Ecto neural progenitor cell (in vitro differentiated cells): ENCODE data around the gene RASSF6.
"Not testable (repeated sequence)": the region's sequence is repeated elsewhere in the genome, so short reads cannot be mapped to it uniquely, and the experiment has no call there.

Experiments
- DNase-seq: peaks from one replicate; pipeline ENCODE4 v3.0.0-alpha.2; 2018; ENCODE audit warnings: low spot score

Gene RASSF6

DNA sequence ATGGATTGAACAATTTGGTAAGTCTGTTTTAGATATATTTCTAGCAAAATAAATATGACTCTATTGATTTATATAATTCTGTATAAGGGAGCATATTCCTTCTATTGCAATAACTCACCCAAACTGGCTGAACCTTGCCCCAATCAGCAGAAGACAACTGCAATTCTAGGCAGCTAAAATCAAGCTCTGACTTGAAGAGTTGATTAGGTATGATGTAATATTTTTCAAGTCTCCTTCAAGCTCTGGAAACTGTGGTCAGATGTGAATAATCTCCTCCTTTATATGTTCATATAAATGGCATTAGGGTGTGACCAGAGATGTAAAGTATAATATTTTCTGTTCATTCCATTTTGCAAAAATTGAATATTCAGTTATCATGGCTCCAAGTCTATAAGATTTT lies 8.2 kb downstream of the RASSF6 start:
- no peak for DNase-seq

GRCh38 chr4:73609706-73610105 lies 10.5 kb downstream of the RASSF6 start:
- no peak for DNase-seq

- no peak for DNase-seq
Measured at GRCh38 chr4:73608689-73609594, 11.3 kb downstream of the RASSF6 start.

DNA sequence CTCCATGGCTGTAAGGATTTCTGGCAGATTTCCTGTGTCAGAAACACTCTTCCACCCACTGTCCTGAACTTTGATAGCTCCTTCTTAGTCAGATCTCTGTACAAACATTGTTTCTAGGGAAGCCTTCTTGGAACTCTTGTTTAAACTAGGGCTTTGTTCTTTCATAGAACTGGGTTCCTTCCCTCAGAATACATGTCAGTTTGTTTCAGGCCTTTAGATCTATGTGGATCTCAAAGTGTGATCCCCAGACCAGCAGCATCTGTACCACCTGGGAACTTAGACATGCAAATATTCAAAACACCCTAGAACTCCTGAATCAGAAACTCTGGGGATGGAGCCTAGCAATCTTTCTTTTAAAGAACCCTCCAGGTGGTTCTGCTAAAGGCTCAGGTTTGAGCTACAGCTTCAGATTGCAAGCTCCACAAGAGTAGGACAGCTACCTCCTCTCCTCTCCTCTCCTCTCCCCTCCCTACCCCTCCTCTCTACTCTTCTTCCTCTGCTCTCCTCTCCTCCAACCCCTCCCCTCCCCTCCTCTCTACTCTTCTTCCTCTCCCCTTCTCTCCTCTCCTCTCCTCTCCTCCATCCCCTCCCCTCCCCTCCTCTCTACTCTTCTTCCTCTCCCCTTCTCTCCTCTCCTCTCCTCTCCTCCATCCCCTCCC lies 12.7 kb downstream of the RASSF6 start:
- DNase-seq = no peak

DNA sequence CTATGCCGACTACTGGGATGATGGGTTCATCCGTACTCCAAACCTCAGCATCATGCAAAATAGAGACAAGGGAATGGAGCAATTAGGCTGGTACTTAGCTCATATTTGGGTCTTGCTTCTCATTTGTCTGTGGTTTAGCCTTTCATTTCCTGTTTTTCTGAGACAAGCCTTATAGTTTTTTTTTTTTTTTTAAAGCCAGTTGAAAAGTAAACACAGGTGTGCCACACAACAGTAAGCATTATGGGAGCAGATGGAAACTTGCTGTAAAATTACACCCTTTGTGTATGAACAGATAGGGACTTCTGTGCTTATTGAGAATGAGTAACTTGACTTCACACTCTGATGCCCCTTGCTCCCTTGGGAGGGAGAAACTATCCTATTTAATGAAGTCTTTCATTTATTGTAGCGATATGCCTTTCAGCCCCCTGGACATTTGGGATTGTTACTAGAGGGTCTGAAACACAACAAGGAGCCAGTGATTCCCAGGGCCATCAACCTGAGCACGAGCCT lies 13.7 kb downstream of the RASSF6 start:
- no peak for DNase-seq

DNA sequence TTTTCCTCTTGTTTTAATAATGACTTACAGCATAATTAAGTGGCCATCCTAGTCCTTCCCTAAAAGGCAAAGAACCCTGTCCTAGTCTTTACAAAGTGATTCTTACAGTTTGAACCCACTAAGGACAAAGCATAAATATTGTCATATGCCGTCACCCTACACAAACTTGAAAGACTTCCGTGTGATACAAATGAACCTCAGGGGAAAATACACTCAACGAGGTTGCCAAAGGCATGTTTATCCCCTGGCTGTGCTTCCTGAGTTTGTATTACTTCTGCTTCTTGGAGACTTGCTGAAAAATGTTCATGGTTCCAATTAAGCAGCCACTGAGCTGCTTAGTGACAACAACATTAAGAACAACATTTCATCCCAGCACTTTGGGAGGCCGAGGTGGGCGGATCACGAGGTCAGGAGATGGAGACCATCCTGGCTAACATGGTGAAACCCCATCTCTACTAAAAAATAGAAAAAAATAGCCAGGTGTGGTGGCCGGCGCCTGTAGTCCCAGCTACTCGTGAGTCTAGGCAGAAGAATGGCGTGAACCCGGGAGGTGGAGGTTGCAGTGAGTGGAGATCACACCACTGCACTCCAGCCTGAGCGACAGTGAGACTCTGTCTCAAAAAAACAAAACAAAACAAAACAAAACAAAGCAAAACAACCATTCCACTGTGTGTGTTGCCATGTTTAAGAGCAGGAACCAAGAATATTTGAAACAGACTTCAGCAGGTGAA lies 16.2 kb downstream of the RASSF6 start:
- no peak for DNase-seq

DNA sequence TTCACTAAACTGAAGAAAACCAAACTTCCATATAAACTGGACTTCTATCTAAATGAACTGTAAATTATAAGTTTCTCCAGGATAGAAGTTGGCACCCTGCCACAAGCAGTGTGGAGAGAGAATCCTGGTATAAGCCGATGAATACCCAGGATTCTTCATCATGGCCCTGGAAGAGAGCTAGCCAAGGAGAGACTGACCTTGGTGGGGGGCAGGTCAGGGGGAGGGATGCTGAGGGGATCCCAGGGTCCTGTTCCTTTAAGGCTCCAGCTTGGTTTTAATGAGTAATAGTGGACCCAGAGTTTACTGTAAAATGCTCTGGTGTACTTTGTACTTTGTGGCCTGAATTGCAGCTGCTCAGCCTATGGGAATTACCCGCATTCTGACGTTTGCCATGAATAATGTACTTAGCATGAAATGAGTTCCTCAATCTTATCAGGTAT lies 16.9 kb downstream of the RASSF6 start:
- no peak for DNase-seq

GRCh38 chr4:73600954-73601353 lies 19.3 kb downstream of the RASSF6 start:
- no peak for DNase-seq

DNA sequence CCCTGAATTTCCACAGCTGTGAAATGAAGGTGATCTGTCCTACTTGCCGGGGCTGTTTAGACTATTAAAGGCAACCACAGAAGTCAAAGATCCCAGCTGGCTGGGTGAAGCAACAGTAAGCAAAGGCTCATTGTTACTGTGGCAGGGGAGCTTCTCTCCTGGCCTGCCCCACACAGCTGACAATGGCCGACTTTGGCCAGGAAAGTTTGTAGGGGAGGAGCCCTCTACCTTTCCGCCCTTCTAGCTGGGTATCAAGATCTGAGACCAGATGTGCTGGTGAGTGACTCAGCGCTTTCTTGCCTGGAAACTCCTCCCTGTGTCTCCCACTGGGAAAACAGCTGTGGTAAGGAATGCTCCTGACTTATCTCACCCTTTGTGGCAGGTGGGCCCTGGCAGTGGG lies 21.1 kb downstream of the RASSF6 start:
- DNase-seq = peak; percentile 52

DNA sequence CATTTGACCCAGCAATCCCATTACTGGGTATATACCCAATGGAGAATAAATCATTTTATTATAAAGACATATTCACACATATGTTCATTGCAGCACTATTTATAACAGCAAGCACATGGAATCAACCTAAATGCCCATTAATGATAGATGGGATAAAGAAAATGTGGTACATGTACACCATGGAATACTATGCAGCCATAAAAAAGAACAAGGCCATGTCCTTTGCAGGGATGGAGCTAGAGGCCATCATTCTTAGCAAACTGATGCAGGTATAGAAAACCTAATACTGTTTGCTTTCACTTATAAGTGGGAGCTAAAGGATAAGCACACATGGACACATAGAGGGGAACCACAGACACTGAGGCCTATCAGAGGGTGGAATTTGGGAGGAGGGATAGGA lies 22.6 kb downstream of the RASSF6 start:
- DNase-seq = no peak

DNA sequence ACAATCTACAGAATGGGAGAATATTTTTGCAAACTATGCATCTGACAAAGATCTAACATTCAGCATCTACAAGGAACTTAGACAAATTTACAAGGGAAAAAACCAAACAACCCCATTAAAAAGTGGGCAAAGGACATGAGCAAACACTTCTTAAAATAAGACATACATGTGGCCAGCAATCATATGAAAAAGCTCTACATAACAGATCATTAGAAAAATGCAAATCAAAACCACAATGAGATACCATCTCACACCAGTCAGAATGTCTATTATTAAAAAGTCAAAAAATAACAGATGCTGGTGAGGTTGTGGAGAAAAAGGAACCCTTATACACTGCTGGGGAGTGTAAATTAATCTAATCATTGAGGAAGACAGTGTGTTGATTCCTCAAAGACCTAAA lies 23.1 kb downstream of the RASSF6 start:
- not testable (repeated sequence) for DNase-seq

DNA sequence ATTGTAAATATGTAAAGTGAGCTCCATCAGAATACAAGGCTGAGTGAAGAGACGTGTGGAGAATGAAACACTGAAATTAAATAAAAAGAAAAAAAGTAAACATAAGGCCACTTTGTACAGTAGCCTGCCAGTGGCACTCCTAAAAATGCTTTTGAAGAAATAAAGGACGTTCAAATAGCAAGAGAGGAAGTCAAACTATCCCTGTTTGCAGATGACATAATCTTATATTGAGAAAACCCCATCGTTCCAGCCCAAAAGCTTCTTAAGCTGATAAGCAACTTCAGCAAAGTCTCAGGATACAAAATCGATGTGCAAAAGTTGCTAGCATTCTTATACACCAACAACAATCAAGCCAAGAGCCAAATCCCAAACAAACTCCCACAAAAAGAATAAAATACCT lies 24.2 kb downstream of the RASSF6 start:
- DNase-seq = no peak

DNA sequence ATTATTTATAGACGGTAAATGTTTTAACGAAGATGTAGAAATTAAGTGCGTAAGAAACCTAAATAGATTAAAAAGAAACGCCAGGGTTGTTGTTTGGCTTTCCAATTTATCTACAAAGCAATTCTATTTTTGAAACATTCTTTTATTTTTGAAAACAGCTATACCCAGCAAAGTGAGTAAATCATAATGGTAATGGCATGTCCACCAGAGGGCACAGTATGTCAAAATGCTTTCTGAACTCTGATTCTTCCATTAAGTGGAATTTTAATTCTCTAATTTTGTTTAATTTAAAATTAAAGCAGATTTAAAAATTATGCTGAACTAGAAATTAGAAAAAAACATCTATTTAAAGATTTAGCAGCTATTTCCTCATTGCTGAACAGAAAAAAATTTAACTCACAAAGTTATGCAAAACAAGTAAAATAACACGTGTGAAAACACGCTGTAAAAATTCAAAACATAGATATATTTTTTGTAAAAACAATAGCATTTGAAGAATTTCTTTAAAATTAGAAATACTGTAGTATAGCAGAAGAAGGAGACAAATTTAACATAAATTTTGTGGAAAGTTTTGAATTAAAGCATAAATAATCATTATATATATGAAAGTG lies 26.5 kb downstream of the RASSF6 start:
- no peak for DNase-seq

DNA sequence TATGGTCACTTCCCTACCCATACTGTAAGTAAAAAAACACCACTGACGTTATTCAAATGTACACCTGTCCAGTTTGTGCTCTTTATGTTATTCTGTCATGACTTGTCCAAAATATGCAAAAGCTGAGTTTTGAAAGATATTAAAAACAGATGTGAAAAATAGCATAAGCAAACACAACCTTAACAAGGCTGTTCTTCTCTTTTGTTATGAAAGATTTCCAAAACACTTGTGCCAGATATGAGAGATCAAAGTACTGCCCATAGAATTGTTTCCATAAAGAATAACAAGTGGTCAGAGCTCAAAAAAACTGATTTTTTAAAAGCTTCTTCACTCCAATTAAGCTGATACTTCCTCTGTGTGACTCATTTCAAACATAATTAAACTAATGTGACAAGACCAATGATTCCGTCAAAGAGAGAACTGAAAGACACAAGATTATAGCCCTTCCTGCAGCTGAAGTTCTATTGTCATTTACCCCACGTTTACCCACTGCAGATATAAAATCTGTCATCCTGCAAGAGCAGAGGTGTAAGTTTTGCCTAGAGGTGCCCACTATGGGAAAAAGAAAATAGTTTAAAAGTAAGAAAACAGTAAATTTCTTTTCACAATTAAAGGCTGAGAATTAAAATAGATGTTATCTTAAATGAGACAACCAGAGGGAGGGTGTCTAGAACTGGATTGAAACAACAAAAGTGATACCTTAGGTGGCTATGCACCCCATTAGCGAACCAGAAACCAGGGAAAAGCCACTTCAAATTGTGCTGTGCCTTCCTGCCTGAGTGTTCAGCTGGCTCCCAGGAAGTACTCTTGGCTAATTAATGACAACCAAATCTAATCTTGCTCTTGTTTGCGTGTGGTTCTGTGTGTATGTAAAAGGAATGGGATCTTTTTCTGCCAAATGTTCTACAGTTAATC lies 30.1 kb downstream of the RASSF6 start:
- DNase-seq = no peak

DNA sequence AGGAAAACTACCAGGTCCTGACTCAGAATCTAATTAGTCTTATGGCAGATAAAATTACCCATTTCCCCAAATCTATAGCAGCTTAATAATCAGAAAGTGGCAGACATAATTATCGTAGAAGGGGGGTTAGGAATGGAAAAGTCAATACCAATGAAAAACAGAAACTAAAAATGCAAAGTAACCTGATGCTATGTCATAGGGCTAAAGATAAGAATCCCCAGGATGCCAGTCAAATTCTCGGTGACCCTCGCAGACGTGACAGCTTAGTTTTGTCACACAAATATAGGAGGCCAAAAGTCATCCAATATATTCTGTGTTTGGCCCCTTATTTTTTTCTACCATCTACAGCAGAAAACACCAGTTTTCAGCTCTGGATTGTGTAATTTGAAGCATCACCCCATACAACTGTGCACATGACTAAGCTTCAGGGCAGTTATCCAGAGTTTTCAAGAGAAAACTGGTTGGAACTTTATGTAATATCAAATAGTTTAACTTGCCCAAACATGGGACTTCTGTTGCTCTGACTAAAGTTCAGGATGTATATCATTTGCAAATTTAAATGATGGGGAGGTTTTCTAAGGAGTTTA lies 30.9 kb downstream of the RASSF6 start:
- no peak for DNase-seq

GRCh38 chr4:73588613-73589012 lies 31.6 kb downstream of the RASSF6 start:
- DNase-seq = no peak

DNA sequence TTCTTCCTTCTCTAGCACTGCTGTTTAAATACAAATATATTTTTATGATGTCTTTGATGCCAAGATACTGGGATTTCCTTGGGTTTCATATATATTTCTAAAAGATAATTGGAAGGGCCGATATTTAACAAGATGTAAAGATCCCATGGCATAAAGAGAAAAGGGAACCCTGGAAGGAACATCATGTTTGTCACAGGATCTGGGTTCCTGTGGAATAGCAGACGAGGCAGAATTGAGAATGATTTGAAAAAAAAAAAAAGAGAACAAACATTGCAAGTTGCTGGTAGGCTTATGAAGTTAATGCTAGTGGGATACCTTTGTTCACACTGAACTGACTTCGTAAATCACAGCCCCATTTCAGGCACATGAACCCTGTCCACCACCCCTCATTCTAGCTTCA lies 33.6 kb downstream of the RASSF6 start:
- DNase-seq = no peak

GRCh38 chr4:73586040-73586439 lies 34.2 kb downstream of the RASSF6 start:
- DNase-seq = no peak

DNA sequence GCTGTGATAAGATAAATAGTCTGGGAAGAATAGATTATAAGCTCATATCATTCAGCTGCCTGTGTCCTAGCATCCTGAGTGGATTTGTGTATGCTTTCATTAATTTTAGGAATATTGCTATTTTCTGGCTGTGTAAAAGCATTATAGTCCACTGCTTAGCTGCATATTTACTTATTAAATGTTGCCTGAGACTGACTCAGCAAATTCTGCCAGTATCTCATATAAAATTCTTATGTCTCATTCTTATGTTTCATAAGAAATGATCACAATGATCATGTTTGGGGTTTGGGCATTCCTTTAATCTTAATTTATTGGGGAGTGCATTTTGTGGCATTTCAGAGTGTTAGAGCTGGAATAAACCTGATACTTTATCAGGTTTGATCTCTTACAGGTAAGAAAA lies 34.9 kb downstream of the RASSF6 start:
- no peak for DNase-seq

DNA sequence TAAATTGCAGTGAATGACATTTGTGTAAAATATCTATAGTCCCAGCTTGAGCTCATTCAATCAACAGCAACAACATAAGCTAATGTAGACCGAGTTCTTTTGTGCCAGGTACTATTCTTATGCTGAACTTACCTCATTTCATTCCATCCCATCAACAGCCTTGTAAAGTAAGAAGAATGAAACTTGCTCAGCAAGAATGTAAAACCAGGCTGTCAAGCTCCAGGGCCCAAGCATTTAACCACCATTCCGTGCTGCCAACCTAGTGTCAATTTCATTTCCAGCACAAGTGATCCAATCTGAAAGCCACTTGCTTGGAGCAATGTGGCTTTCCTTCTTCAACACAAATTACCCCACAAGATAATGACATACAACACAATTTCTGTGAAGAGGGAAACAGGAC lies 36.6 kb downstream of the RASSF6 start:
- no peak for DNase-seq

DNA sequence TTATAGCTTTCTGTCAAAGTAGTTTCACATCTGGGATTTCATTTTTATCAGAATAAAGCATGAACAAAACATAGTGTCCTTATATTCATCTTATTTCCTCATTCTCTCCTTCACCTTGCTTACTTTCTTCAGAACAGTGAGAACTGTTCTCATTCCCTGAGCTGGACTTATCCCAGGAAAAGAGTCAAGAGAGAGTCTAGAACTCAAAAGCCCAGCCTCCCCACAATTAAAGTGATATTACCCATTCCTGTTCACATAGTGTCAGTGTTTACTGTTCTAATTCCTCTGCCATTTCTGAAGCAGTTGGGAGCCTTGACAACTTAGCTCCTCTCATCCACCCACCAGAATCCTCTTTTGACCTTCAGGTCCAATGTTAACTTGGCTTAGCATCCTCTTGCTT lies 42.9 kb downstream of the RASSF6 start:
- DNase-seq = no peak
